HL-60 (cell line): ENCODE results near the gene SEPTIN10.

Experiments used
- TF ChIP-seq, protein P1 (sequence below): IDR thresholded peaks from one replicate; pipeline ENCODE4 v1.5.1; 2011; ENCODE audit warnings: low read length, control low read depth, inconsistent platforms; ENCODE audit not compliant: insufficient read depth
- TF ChIP-seq, protein P2 (sequence below): IDR thresholded peaks from 2 replicates; pipeline ENCODE4 v1.6.1; 2012; ENCODE audit warnings: low read depth; ENCODE audit not compliant: insufficient replicate concordance

DNA sequence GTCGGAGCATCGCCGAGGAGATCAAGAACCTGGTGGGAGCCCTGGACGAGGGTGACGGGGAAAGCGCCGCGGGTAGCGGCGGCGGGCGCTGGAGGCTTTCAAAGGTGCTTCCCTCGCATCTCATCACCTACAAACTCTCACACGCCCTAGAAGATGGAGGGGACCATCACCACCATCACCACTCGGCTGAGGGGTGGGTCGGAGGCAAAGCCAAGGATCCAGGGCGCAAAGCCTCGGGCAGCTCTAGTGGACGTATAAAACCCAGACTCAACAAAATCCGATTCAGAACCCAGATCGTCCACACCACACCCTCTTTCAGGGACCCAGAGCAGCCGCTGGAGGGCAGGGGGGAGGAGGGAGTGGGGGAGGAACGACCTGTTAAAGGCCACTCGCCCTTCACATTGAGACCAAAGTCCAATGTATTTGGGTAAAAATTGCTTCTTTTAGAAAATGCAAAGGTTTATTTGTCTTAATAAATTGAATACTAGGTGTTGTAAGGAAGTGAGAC is 1.9 kb upstream of the SEPTIN10 start:
- TF ChIP-seq, protein P1, sequence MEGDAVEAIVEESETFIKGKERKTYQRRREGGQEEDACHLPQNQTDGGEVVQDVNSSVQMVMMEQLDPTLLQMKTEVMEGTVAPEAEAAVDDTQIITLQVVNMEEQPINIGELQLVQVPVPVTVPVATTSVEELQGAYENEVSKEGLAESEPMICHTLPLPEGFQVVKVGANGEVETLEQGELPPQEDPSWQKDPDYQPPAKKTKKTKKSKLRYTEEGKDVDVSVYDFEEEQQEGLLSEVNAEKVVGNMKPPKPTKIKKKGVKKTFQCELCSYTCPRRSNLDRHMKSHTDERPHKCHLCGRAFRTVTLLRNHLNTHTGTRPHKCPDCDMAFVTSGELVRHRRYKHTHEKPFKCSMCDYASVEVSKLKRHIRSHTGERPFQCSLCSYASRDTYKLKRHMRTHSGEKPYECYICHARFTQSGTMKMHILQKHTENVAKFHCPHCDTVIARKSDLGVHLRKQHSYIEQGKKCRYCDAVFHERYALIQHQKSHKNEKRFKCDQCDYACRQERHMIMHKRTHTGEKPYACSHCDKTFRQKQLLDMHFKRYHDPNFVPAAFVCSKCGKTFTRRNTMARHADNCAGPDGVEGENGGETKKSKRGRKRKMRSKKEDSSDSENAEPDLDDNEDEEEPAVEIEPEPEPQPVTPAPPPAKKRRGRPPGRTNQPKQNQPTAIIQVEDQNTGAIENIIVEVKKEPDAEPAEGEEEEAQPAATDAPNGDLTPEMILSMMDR: no peak
- TF ChIP-seq, protein P2, sequence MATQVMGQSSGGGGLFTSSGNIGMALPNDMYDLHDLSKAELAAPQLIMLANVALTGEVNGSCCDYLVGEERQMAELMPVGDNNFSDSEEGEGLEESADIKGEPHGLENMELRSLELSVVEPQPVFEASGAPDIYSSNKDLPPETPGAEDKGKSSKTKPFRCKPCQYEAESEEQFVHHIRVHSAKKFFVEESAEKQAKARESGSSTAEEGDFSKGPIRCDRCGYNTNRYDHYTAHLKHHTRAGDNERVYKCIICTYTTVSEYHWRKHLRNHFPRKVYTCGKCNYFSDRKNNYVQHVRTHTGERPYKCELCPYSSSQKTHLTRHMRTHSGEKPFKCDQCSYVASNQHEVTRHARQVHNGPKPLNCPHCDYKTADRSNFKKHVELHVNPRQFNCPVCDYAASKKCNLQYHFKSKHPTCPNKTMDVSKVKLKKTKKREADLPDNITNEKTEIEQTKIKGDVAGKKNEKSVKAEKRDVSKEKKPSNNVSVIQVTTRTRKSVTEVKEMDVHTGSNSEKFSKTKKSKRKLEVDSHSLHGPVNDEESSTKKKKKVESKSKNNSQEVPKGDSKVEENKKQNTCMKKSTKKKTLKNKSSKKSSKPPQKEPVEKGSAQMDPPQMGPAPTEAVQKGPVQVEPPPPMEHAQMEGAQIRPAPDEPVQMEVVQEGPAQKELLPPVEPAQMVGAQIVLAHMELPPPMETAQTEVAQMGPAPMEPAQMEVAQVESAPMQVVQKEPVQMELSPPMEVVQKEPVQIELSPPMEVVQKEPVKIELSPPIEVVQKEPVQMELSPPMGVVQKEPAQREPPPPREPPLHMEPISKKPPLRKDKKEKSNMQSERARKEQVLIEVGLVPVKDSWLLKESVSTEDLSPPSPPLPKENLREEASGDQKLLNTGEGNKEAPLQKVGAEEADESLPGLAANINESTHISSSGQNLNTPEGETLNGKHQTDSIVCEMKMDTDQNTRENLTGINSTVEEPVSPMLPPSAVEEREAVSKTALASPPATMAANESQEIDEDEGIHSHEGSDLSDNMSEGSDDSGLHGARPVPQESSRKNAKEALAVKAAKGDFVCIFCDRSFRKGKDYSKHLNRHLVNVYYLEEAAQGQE: no peak
